NB4 (cell line): Measurements from ENCODE around the gene PACS1.

ENCODE experiments used
- DNase-seq: peaks from one replicate; pipeline ENCODE4 v3.0.0; 2010; ENCODE audit warnings: low read depth
- H3K4me3 ChIP-seq: one replicate; pipeline ENCODE4 v1.5.1; 2011; ENCODE audit warnings: mild to moderate bottlenecking, low read depth, low read length, moderate library complexity
- CTCF ChIP-seq: IDR thresholded peaks from one replicate; pipeline ENCODE4 v1.5.1; 2012; ENCODE audit warnings: low read depth, low read length
- MAX ChIP-seq: IDR thresholded peaks from 2 replicates; pipeline ENCODE4 v1.6.1; 2011; ENCODE audit warnings: low read depth, low read length
- MYC ChIP-seq: IDR thresholded peaks from 2 replicates; pipeline ENCODE4 v1.6.1; 2011; ENCODE audit warnings: low read depth, low read length
- POLR2A ChIP-seq: IDR thresholded peaks from 2 replicates; pipeline ENCODE4 v1.6.1; 2011; ENCODE audit warnings: mild to moderate bottlenecking; ENCODE audit not compliant: insufficient read length; ENCODE audit errors: extremely low read depth

The PACS1 gene

GRCh38 chr11:66288671-66289547 is 218.8 kb downstream of the PACS1 start, which contains the start of gene YIF1A:
YIF1A (minus strand) TSS chr11:66289143; CDS start chr11:66288985, 158 bp downstream.
- DNase-seq = peak; percentile 100
- H3K4me3 ChIP-seq = peak within 1 kb of the TSS; percentile 90
- TF ChIP-seq MAX (peak; percentile 71), CTCF (no peak), MYC (peak; percentile 75), POLR2A (peak; percentile 71)

- peak overlapping the region; percentile 75 for H3K4me3 ChIP-seq
- peak; percentile 89 for DNase-seq
- peak; percentile 77 for TF ChIP-seq MYC
- peak; percentile 84 for TF ChIP-seq MAX
- no peak for TF ChIP-seq CTCF
- TF ChIP-seq POLR2A = no peak
Observed at GRCh38 chr11:66289548-66290329, 219.7 kb downstream of the PACS1 start.

- H3K4me3 ChIP-seq = peak overlapping the region; percentile 75
- TF ChIP-seq CTCF (no peak), MYC (no peak), MAX (no peak), POLR2A (no peak)
- DNase-seq = no peak
Observed at GRCh38 chr11:66290330-66290621, 220.2 kb downstream of the PACS1 start.

GRCh38 chr11:66291303-66291705 is 221.2 kb downstream of the PACS1 start:
- no peak for TF ChIP-seq MAX
- no peak for TF ChIP-seq MYC
- TF ChIP-seq POLR2A = no peak
- no peak for TF ChIP-seq CTCF
- no peak overlapping the region for H3K4me3 ChIP-seq
- DNase-seq = no peak

- no peak for DNase-seq
- no peak within 1 kb of the TSS for H3K4me3 ChIP-seq
- no peak for TF ChIP-seq MAX
- TF ChIP-seq MYC = no peak
- TF ChIP-seq POLR2A = no peak
- no peak for TF ChIP-seq CTCF
Observed at GRCh38 chr11:66291706-66292542, 221.9 kb downstream of the PACS1 start, which contains the start of gene TMEM151A. TMEM151A (plus strand) TSS chr11:66291894; CDS start chr11:66292014, 120 bp downstream.
